HG03575 (cell line): ENCODE measurements around the gene C2orf74.
"Not testable (repeated sequence)": the region's sequence is repeated elsewhere in the genome, so short reads cannot be mapped to it uniquely, and the experiment has no call there.

Experiments used
- ATAC-seq: cut with Tn5 transposase; IDR thresholded peaks from one replicate; pipeline ENCODE4 v1.9.1; 2021; ENCODE audit not compliant: unreplicated experiment, insufficient number of reproducible peaks, low FRiP score; ENCODE audit errors: extremely low read depth

Gene C2orf74

GRCh38 chr2:61161888-61162287, at the start of gene C2orf74:
Gene C2orf74 (plus strand): TSS chr2:61162188. CDS start chr2:61162515, 327 bp downstream.
- no peak for ATAC-seq

- ATAC-seq, result no peak
Measured at GRCh38 chr2:61114147-61114546, 47.8 kb upstream of the C2orf74 start.

GRCh38 chr2:61116302-61116701, 45.7 kb upstream of the C2orf74 start:
- no peak for ATAC-seq

GRCh38 chr2:61117534-61117933, 44.5 kb upstream of the C2orf74 start:
- ATAC-seq, result no peak

GRCh38 chr2:61125123-61125710, 36.8 kb upstream of the C2orf74 start:
- no peak for ATAC-seq

GRCh38 chr2:61125798-61126197, 36.2 kb upstream of the C2orf74 start:
- no peak for ATAC-seq

- ATAC-seq, result not testable (repeated sequence)
Measured at GRCh38 chr2:61128122-61128521, 33.9 kb upstream of the C2orf74 start.

- no peak for ATAC-seq
Measured at GRCh38 chr2:61134141-61134540, 27.8 kb upstream of the C2orf74 start.

GRCh38 chr2:61135510-61135909, 26.5 kb upstream of the C2orf74 start:
- no peak for ATAC-seq

- no peak for ATAC-seq
Measured at GRCh38 chr2:61138859-61139258, 23.1 kb upstream of the C2orf74 start.

- ATAC-seq, result no peak
Measured at GRCh38 chr2:61141151-61141550, 20.8 kb upstream of the C2orf74 start.

- ATAC-seq, result peak; percentile 60
Measured at GRCh38 chr2:61144697-61145268, 17.2 kb upstream of the C2orf74 start.

- ATAC-seq, result no peak
Measured at GRCh38 chr2:61145990-61146389, 16.0 kb upstream of the C2orf74 start.

GRCh38 chr2:61148091-61148490, 13.9 kb upstream of the C2orf74 start:
- not testable (repeated sequence) for ATAC-seq

- no peak for ATAC-seq
Measured at GRCh38 chr2:61149074-61149473, 12.9 kb upstream of the C2orf74 start.

- no peak for ATAC-seq
Measured at GRCh38 chr2:61151436-61151835, 10.6 kb upstream of the C2orf74 start.

GRCh38 chr2:61157371-61158003, 4.5 kb upstream of the C2orf74 start:
- no peak for ATAC-seq

GRCh38 chr2:61158356-61158955, 3.5 kb upstream of the C2orf74 start:
- no peak for ATAC-seq

GRCh38 chr2:61162721-61163120, 733 bp downstream of the C2orf74 start:
- no peak for ATAC-seq

GRCh38 chr2:61165082-61165481, 3.1 kb downstream of the C2orf74 start:
- ATAC-seq, result not testable (repeated sequence)
